Fibroblast of lung (primary cell): Measurements from ENCODE around the gene SUPT5H. TPM values are rescaled to one million over a fixed set of nuclear protein-coding genes. Genes with fewer than 3 reads are reported as not detected.
"Not testable (repeated sequence)": the region's sequence is repeated elsewhere in the genome, so short reads cannot be mapped to it uniquely, and the experiment has no call there.

Experiments used
- DNase-seq, 2 donors: peaks; one replicate each; pipeline versions ENCODE4 v3.0.0 to v3.0.0-alpha.2; 2010; ENCODE audit warnings: low read depth in 2 of 2
- H2AFZ ChIP-seq: 2 replicates; pipeline ENCODE4 v1.5.1; 2012; ENCODE audit warnings: low read length, control low read depth, inconsistent platforms
- H3K27ac ChIP-seq: 2 replicates; pipeline ENCODE4 v1.5.1; 2011; ENCODE audit warnings: low read length, control low read depth; ENCODE audit not compliant: insufficient read depth
- H3K27me3 ChIP-seq: 2 replicates; pipeline ENCODE4 v1.5.1; 2011; ENCODE audit warnings: mild to moderate bottlenecking, low read length; ENCODE audit not compliant: control insufficient read depth, insufficient read depth
- H3K36me3 ChIP-seq: 2 replicates; pipeline ENCODE4 v1.5.1; 2011; ENCODE audit warnings: low read length; ENCODE audit not compliant: control insufficient read depth, insufficient read depth
- H3K4me1 ChIP-seq: 2 replicates; pipeline ENCODE4 v1.5.1; 2011; ENCODE audit warnings: low read length; ENCODE audit not compliant: control insufficient read depth, insufficient read depth; ENCODE audit errors: extremely low read depth
- H3K4me2 ChIP-seq: 2 replicates; pipeline ENCODE4 v1.5.1; 2011; ENCODE audit warnings: low read length, control low read depth; ENCODE audit not compliant: insufficient read depth; ENCODE audit errors: extremely low read depth
- H3K4me3 ChIP-seq, 4 experiments: fragments of 200-600 bp in 1 of 4; sonication (generic) in 1 of 4; replicated peaks in 1 of 4; 2 replicates each; pipeline ENCODE4 v1.5.1; 2011 to 2016; ENCODE audit warnings: low read length in 4 of 4, low read depth in 3 of 4, mild to moderate bottlenecking in 3 of 4, control low read depth in 2 of 4, inconsistent platforms in 1 of 4, mixed read lengths in 1 of 4; ENCODE audit not compliant: insufficient read depth in 1 of 4; ENCODE audit errors: control extremely low read depth in 1 of 4
- H3K79me2 ChIP-seq: 2 replicates; pipeline ENCODE4 v1.5.1; 2012; ENCODE audit warnings: mild to moderate bottlenecking, low read length, inconsistent platforms; ENCODE audit not compliant: control insufficient read depth, insufficient read depth
- H3K9ac ChIP-seq: 2 replicates; pipeline ENCODE4 v1.5.1; 2011; ENCODE audit warnings: mild to moderate bottlenecking, low read length, control low read depth; ENCODE audit not compliant: insufficient read depth
- H3K9me3 ChIP-seq: 2 replicates; pipeline ENCODE4 v1.5.1; 2012; ENCODE audit warnings: low read depth, low read length; ENCODE audit not compliant: control insufficient read depth, insufficient read depth
- H4K20me1 ChIP-seq: 2 replicates; pipeline ENCODE4 v1.5.1; 2011; ENCODE audit warnings: low read length; ENCODE audit not compliant: control insufficient read depth, insufficient read depth; ENCODE audit errors: extremely low read depth
- EZH2 ChIP-seq: IDR thresholded peaks from 2 replicates; pipeline ENCODE4 v1.5.1; 2012; ENCODE audit warnings: low read length, control low read depth, mild to moderate bottlenecking; ENCODE audit errors: missing control alignments
- polyA plus RNA-seq, 2 donors: library from polyadenylated mRNA; depleted of rRNA in 1 of 2; stranded (reverse) in 1 of 2; unstranded in 1 of 2; fragments of >200 nt; gene quantifications; 2 replicates each; pipeline ENCODE4 v1.2.1, GENCODE V29; 2011 to 2012; ENCODE audit warnings: missing spikeins in 1 of 2
- total RNA-seq: library from RNA; depleted of rRNA; stranded (reverse); fragments of >200 nt; gene quantifications from 2 replicates; pipeline ENCODE4 v1.2.1, GENCODE V29; 2014
- TF ChIP-seq, protein P1 (sequence below), 2 donors: IDR thresholded peaks in 1 of 2; conservative IDR thresholded peaks in 1 of 2; 1 replicate in 1 of 2; 2 replicates in 1 of 2; pipeline ENCODE4 v1.5.1; 2011 to 2012; ENCODE audit warnings: low read length in 2 of 2, control low read depth in 1 of 2, inconsistent platforms in 1 of 2, low read depth in 1 of 2, mild to moderate bottlenecking in 1 of 2

Gene SUPT5H
- total and polyA plus RNA-seq, 2 donors (not counting 1 experiment from before 2014, with no cell fraction given) = 50.2 to 77.8 TPM

GRCh38 chr19:39475748-39476147, 30.4 kb downstream of the SUPT5H start:
- peaks cover 30% of the 10 kb centered on the region for H3K36me3 ChIP-seq
- no peak for DNase-seq

DNA sequence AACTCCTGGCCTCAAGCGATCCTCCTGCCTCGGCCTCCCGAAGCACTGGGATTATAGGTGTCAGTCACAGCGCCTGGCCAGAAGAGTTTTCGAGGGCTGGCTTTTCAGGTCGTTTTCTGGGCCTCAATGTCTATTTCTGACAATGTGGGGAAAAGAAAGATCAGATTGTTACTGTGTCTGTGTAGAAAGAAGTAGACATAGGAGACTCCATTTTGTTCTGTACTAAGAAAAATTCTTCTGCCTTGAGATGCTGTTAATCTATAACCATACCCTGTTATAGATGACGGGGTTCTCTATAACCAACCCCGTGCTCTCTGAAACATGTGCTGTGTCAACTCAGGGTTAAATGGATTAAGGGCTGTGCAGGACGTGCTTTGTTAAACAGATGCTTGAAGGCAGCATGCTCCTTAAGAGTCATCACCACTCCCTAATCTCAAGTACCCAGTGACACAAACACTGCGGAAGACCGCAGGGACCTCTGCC, 34.0 kb downstream of the SUPT5H start:
- not testable (repeated sequence) for H3K4me1 ChIP-seq, H3K4me2 ChIP-seq, H3K9me3 ChIP-seq, H3K27me3 ChIP-seq, H3K4me3 ChIP-seq, H4K20me1 ChIP-seq, DNase-seq, H3K9ac ChIP-seq, H3K27ac ChIP-seq, H2AFZ ChIP-seq
- Histone ChIP-seq H3K79me2 (peaks cover 18% of the 10 kb centered on the region), H3K36me3 (peaks cover 14% of the 10 kb centered on the region)

More at GRCh38 chr19:39475748-39476147, 30.4 kb downstream of the SUPT5H start:
- H3K4me1 ChIP-seq = no peaks in the 10 kb centered on the region
- no peak overlapping the region for H3K4me3 ChIP-seq
- no peak overlapping the region for H3K27ac ChIP-seq
- no peaks in the 10 kb centered on the region for H3K27me3 ChIP-seq
- H3K9me3 ChIP-seq = no peaks in the 10 kb centered on the region
- H3K4me2 ChIP-seq = no peak overlapping the region
- TF ChIP-seq, protein P1, sequence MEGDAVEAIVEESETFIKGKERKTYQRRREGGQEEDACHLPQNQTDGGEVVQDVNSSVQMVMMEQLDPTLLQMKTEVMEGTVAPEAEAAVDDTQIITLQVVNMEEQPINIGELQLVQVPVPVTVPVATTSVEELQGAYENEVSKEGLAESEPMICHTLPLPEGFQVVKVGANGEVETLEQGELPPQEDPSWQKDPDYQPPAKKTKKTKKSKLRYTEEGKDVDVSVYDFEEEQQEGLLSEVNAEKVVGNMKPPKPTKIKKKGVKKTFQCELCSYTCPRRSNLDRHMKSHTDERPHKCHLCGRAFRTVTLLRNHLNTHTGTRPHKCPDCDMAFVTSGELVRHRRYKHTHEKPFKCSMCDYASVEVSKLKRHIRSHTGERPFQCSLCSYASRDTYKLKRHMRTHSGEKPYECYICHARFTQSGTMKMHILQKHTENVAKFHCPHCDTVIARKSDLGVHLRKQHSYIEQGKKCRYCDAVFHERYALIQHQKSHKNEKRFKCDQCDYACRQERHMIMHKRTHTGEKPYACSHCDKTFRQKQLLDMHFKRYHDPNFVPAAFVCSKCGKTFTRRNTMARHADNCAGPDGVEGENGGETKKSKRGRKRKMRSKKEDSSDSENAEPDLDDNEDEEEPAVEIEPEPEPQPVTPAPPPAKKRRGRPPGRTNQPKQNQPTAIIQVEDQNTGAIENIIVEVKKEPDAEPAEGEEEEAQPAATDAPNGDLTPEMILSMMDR (conservative IDR thresholded peaks at IDR 0.05 in 1 of 2, IDR thresholded peaks at IDR 0.05 in 1 of 2; ENCODE audit: low read depth in 1 of 2, low read length in 2 of 2) = no peak
- TF ChIP-seq EZH2 = no peak
- peaks cover under 1% of the 10 kb centered on the region for H3K79me2 ChIP-seq
- no peak overlapping the region for H2AFZ ChIP-seq
- H3K9ac ChIP-seq = no peak overlapping the region
- H4K20me1 ChIP-seq = no peaks in the 10 kb centered on the region

GRCh38 chr19:39479916-39480315, 34.5 kb downstream of the SUPT5H start:
- H3K9me3 ChIP-seq = no peaks in the 10 kb centered on the region
- H3K27me3 ChIP-seq = no peaks in the 10 kb centered on the region
- peak overlapping the region; percentile 94 for H3K4me2 ChIP-seq
- peak overlapping the region; percentile 96 for H3K9ac ChIP-seq
- peaks cover 18% of the 10 kb centered on the region for H3K79me2 ChIP-seq
- no peak for DNase-seq
- H3K4me1 ChIP-seq = no peaks in the 10 kb centered on the region
- H3K4me3 ChIP-seq = peak overlapping the region in 1 of 4 experiments; percentile 100
- H4K20me1 ChIP-seq = no peaks in the 10 kb centered on the region
- TF ChIP-seq EZH2 = no peak
- TF ChIP-seq, protein P1 (conservative IDR thresholded peaks at IDR 0.05 in 1 of 2, IDR thresholded peaks at IDR 0.05 in 1 of 2; ENCODE audit: low read depth in 1 of 2, low read length in 2 of 2) = no peak
- H3K27ac ChIP-seq = peak overlapping the region; percentile 94
- H3K36me3 ChIP-seq = peaks cover 10% of the 10 kb centered on the region
- H2AFZ ChIP-seq = peak overlapping the region; percentile 97
